Stimulated activated CD8-positive, alpha-beta memory T cell treated with anti-CD3 and anti-CD28 coated beads, Interleukin-15, amount 100 ng/mL, for 4 hours (primary cell): ENCODE measurements around the gene APBA3.

ENCODE experiments used
- DNase-seq, 2 donors: peaks; one replicate each; pipeline ENCODE4 v3.0.0-alpha.2; 2020; ENCODE audit warnings: low read depth in 2 of 2

The APBA3 gene

DNA sequence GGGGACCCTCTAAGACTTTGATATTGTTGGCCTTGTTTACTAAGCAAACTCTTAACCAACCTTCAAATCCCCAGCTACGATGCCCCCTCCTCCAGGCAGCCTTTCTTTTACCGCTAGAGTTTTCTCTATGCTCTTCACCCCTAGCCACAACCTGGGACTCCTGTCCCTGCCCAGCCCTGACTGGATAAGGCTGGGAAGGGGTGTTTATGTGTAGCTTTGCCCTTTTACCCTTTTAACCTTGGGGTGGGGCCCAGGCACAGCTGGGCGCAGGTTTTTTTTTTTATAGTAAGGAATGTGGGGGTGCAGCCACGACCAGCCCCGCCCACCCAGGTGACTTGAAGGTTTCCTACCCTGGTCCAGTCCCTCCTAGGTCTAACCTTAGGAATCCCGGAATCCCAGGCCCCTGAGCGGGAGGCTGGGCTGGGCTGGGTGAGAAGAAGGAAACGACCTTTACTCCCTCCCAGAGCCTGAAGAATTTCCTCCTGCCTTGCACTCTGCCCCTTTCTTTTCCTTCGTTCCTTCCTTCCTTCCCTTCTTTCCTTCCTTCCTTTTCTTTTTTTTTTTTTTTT lies 41.1 kb downstream of the APBA3 start:
- no peak for DNase-seq

DNA sequence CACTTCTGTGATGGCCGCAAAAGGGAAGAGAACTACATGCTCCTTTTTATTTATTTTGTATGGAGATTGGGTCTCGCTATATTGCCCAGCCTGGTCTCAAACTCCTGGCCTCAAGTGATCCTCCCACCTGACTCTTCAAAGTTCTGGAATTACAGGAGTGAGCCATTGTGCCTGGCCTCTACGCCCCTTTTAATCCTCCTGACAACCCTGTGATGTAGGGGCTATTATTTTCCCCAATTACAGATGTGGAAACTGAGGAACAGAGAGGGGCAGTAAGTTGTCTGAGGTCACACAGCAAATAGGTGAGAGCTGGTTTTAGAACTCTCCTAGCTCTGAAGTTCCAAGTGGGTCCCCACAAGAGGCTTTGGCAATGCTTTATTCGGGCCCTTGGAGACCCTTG lies 41.6 kb downstream of the APBA3 start:
- no peak for DNase-seq

DNA sequence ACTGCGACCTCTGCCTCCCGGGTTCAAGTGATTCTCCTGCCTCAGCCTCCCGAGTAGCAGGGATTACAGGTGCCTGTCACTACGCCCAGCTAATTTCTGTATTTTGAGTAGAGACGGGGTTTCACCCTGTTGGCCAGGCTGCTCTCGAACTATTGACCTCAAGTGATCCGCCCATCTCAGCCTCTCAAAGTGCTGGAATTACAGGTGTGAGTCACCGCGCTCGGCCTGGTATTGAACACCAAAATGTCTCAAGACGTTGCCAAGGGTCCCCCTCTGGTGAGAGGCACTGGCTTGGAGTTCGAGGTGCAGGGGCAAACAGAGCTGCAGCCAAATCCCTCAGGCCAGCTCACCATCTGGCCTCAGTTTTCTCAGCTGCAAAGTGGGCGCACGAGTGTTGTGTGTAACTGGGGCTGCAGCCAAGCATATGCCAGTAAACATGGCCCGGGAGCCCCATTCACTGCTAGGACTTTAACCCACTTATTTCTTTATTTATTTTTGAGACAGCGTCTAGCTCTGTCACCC lies 45.3 kb downstream of the APBA3 start:
- no peak for DNase-seq

DNA sequence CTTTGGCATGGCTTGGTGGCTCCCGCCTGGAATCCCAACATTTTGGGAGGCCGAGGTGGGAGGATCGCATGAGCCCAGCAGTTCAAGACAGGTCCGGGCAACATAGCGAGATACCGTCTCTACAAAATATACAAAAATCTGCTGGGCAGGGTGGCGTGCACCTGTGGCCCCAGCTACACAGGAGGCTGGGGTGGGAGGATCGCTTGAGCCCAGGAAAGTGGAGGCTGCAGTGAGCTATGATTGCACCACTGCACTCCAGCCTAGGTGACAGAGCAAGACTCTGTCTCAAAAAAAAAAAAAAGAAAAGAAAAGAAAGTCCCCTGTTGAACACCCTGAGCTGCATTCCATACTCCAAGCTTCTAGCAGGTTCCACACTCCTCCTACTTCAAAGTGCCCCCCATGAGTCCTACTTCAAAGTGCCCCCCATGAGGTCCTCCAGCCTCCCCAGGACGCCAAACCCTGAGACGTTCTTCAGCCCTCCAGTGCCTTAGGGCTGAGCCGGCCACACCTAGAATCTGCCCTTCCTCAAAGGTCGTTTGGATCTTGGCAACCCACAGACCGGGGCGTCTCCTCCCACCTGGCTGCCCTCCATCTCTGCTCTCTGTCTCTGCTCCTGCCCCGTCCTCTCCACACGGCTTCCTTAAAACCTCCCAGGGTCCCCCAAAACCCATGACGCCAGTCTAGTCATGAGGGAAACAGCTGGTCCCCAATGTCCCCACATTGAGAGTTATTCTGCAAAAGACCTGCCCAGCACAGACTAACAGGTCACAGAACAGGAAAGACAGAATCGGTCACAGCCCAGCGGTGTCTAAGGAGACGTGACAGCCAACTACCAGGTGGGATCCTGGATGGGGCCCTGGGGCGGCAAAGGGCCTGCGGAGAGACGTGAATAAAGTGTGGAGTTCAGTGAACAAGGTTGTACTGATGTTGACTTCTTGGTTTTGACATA lies 48.6 kb downstream of the APBA3 start:
- DNase-seq, result no peak

DNA sequence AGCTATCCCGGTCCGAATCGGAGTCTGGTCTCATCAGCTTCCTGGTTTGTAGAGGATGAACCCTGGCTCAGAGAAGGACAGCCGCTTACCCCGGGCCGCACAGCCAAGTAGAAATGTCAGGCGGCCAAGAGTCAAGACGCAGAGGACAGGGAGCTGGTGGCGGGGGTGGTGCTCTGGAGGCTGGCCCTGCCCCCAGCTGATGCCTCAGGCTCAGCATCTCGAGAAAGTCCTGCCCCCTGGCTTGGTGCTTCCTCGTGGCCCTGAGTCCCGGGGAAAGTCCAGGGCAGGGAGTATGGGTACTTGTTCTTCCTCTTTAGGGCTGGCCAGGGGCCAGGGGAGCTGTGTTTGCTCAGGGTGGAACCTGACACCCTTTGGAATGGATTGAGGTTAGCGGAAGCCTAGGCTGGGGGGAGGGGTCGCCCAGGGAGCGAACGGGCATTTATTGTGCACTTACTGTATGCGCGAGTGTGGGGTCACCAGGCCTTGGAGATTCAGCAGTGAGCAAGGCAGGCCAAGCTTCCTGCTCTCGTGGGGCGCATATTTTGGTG lies 51.2 kb downstream of the APBA3 start:
- no peak for DNase-seq

- DNase-seq, result no peak
These were observed 53.1 kb downstream of the APBA3 start, which contains the start of gene TJP3 for GRCh38 chr19:3708207-3708931. TJP3 (plus strand) TSS chr19:3708384; CDS start chr19:3728433, 20,049 bp downstream.

- no peak for DNase-seq
These were observed 53.7 kb downstream of the APBA3 start for GRCh38 chr19:3707868-3708206.

DNA sequence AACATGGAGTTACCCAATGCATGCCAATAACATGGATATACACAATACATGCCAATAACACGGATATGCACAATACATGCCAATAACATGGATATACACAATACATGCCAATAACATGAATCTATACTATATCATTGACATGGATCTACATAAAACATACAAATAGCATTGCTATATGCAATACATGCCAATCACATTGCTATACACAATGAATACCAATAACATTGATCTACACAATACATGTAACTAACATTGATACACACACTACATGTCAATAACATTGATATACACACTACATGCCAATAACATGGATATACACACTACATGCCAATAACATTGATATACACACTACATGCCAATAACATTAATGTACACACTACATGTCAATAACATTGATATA lies 60.3 kb downstream of the APBA3 start:
- DNase-seq, result no peak
